H9 (cell line): Measurements from ENCODE around the gene CHST8. TPM values are rescaled to one million over a fixed set of nuclear protein-coding genes. Genes with fewer than 3 reads are reported as not detected.

Source experiments
- DNase-seq: peaks from one replicate; pipeline ENCODE4 v3.0.0-alpha.2; 2017
- H2AFZ ChIP-seq: one replicate; pipeline ENCODE4 v1.6.1; 2013; ENCODE audit warnings: mild to moderate bottlenecking, low read length, control low read depth, moderate library complexity
- H2AK5ac ChIP-seq: 2 replicates; pipeline ENCODE4 v1.6.1; 2013; ENCODE audit warnings: low read length, control low read depth, mixed read lengths; ENCODE audit not compliant: insufficient read length
- H2BK120ac ChIP-seq: one replicate; pipeline ENCODE4 v1.6.1; 2013; ENCODE audit warnings: low read depth, mild to moderate bottlenecking, low read length, control low read depth, inconsistent platforms; ENCODE audit not compliant: poor library complexity, severe bottlenecking
- H2BK12ac ChIP-seq: 2 replicates; pipeline ENCODE4 v1.6.1; 2013; ENCODE audit warnings: low read length, control low read depth, mixed read lengths, low read depth; ENCODE audit not compliant: insufficient read length
- H2BK15ac ChIP-seq: 2 replicates; pipeline ENCODE4 v1.6.1; 2013; ENCODE audit warnings: low read depth, low read length, control low read depth
- H2BK20ac ChIP-seq: one replicate; pipeline ENCODE4 v1.6.1; 2013; ENCODE audit warnings: low read depth, mild to moderate bottlenecking, low read length, control low read depth, inconsistent platforms; ENCODE audit not compliant: poor library complexity, severe bottlenecking
- H2BK5ac ChIP-seq: 2 replicates; pipeline ENCODE4 v1.6.1; 2013; ENCODE audit warnings: low read length, control low read depth, mixed read lengths; ENCODE audit not compliant: insufficient read length
- H3K14ac ChIP-seq: 2 replicates; pipeline ENCODE4 v1.6.1; 2013; ENCODE audit warnings: low read length, control low read depth; ENCODE audit not compliant: insufficient read depth
- H3K18ac ChIP-seq: 2 replicates; pipeline ENCODE4 v1.6.1; 2013; ENCODE audit warnings: low read depth, mild to moderate bottlenecking, mixed read lengths, low read length, control low read depth; ENCODE audit not compliant: insufficient read length
- H3K23ac ChIP-seq: 2 replicates; pipeline ENCODE4 v1.6.1; 2013; ENCODE audit warnings: low read length, control low read depth, mixed read lengths, low read depth; ENCODE audit not compliant: insufficient read length
- H3K23me2 ChIP-seq: 2 replicates; pipeline ENCODE4 v1.6.1; 2013; ENCODE audit warnings: low read depth, mild to moderate bottlenecking, mixed read lengths, low read length, control low read depth; ENCODE audit not compliant: insufficient read length, poor library complexity, severe bottlenecking
- H3K27ac ChIP-seq: 2 replicates; pipeline ENCODE4 v1.5.1; 2013; ENCODE audit warnings: low read length, control low read depth, mixed read lengths, low read depth; ENCODE audit not compliant: insufficient read length
- H3K27me3 ChIP-seq: 2 replicates; pipeline ENCODE4 v1.6.1; 2013; ENCODE audit warnings: low read length, control low read depth, inconsistent platforms; ENCODE audit not compliant: insufficient read depth
- H3K4ac ChIP-seq: 2 replicates; pipeline ENCODE4 v1.6.1; 2013; ENCODE audit warnings: low read depth, mild to moderate bottlenecking, control low read depth, inconsistent platforms, low read length, moderate library complexity
- H3K4me1 ChIP-seq: 2 replicates; pipeline ENCODE4 v1.6.1; 2013; ENCODE audit warnings: low read length, control low read depth, inconsistent platforms; ENCODE audit not compliant: insufficient read depth
- H3K4me2 ChIP-seq: 2 replicates; pipeline ENCODE4 v1.6.1; 2013; ENCODE audit warnings: low read length, control low read depth, mixed read lengths; ENCODE audit not compliant: insufficient read length, insufficient read depth
- H3K56ac ChIP-seq: 2 replicates; pipeline ENCODE4 v1.6.1; 2013; ENCODE audit warnings: low read depth, mild to moderate bottlenecking, mixed read lengths, low read length, control low read depth; ENCODE audit not compliant: insufficient read length
- H3K79me1 ChIP-seq: 2 replicates; pipeline ENCODE4 v1.6.1; 2013; ENCODE audit warnings: low read depth, mild to moderate bottlenecking, moderate library complexity, low read length, control low read depth, inconsistent platforms; ENCODE audit not compliant: insufficient read depth, poor library complexity, severe bottlenecking
- H3K79me2 ChIP-seq: 2 replicates; pipeline ENCODE4 v1.6.1; 2013; ENCODE audit warnings: low read length, control low read depth, inconsistent platforms; ENCODE audit not compliant: insufficient read depth
- H3K9ac ChIP-seq: 2 replicates; pipeline ENCODE4 v1.6.1; 2013; ENCODE audit warnings: low read length, control low read depth, mixed read lengths; ENCODE audit not compliant: insufficient read length; ENCODE audit errors: extremely low read depth
- H3K9me3 ChIP-seq: one replicate; pipeline ENCODE4 v1.6.1; 2013; ENCODE audit warnings: low read depth, low read length, inconsistent platforms; ENCODE audit not compliant: control insufficient read depth
- H3T11ph ChIP-seq: one replicate; pipeline ENCODE4 v1.6.1; 2013; ENCODE audit warnings: mild to moderate bottlenecking, low read length, control low read depth, inconsistent platforms
- H4K20me1 ChIP-seq: one replicate; pipeline ENCODE4 v1.6.1; 2013; ENCODE audit not compliant: control insufficient read depth, insufficient read length, insufficient read depth
- H4K5ac ChIP-seq: 2 replicates; pipeline ENCODE4 v1.6.1; 2013; ENCODE audit warnings: low read depth, mild to moderate bottlenecking, mixed read lengths, low read length, control low read depth; ENCODE audit not compliant: insufficient read length
- H4K8ac ChIP-seq: replicated peaks from 2 replicates; pipeline ENCODE4 v1.6.1; 2013; ENCODE audit warnings: low read length, control low read depth, mixed read lengths, low read depth; ENCODE audit not compliant: insufficient read length
- H4K91ac ChIP-seq: 2 replicates; pipeline ENCODE4 v1.6.1; 2013; ENCODE audit warnings: low read depth, mild to moderate bottlenecking, moderate library complexity, mixed read lengths, low read length, control low read depth; ENCODE audit not compliant: insufficient read length
- H3K27ac Mint-ChIP-seq, 3 experiments: 2 replicates in 2 of 3; 3 replicates in 1 of 3; pipeline ENCODE4 v1.8.0; 2020 to 2021; ENCODE audit warnings: mixed read lengths in 3 of 3, mild to moderate bottlenecking in 1 of 3, moderate library complexity in 1 of 3
- H3K27me3 Mint-ChIP-seq: 2 replicates; pipeline ENCODE4 v1.8.0; 2021; ENCODE audit warnings: low read depth, mild to moderate bottlenecking, moderate library complexity, mixed read lengths
- H3K36me3 Mint-ChIP-seq, 3 experiments: 2 replicates in 2 of 3; 3 replicates in 1 of 3; pipeline ENCODE4 v1.8.0; 2020 to 2021; ENCODE audit warnings: low read depth in 3 of 3, mixed read lengths in 3 of 3; ENCODE audit not compliant: insufficient read depth in 1 of 3
- H3K4me1 Mint-ChIP-seq, 2 experiments: 2 replicates each; pipeline ENCODE4 v1.8.0; 2020; ENCODE audit warnings: mixed read lengths in 2 of 2
- H3K4me3 Mint-ChIP-seq, 2 experiments: 2 replicates in 1 of 2; 3 replicates in 1 of 2; pipeline ENCODE4 v1.8.0; 2020 to 2021; ENCODE audit warnings: mild to moderate bottlenecking in 2 of 2, mixed read lengths in 2 of 2, moderate library complexity in 1 of 2
- H3K9me3 Mint-ChIP-seq, 2 experiments: 2 replicates in 1 of 2; 3 replicates in 1 of 2; pipeline ENCODE4 v1.8.0; 2020; ENCODE audit warnings: mild to moderate bottlenecking in 2 of 2, mixed read lengths in 2 of 2, moderate library complexity in 1 of 2
- CTCF ChIP-seq: fragments of 200-600 bp; sonication (generic); conservative IDR thresholded peaks from 3 replicates; pipeline ENCODE4 v1.8.0; 2021; ENCODE audit warnings: antibody characterized with exemption, mild to moderate bottlenecking
- WGBS: extraction: QIAGEN DNeasy Blood & Tissue Kit; methylation state at CpG from one replicate; pipeline ENCODE4 v1.1.7; 2013; ENCODE audit warnings: missing lambda C conversion rate, low lambda C conversion rate, mixed read lengths; ENCODE audit not compliant: insufficient read length; ENCODE audit errors: extremely low coverage; 5-methylcytosine and 5-hydroxymethylcytosine counted together
- total RNA-seq: library from RNA; stranded (reverse); gene quantifications from 2 replicates; pipeline ENCODE4 v1.2.1, GENCODE V29; 2021

Gene CHST8
- total RNA-seq, 1 experiment from 2014 or later: 5.1 TPM

DNA sequence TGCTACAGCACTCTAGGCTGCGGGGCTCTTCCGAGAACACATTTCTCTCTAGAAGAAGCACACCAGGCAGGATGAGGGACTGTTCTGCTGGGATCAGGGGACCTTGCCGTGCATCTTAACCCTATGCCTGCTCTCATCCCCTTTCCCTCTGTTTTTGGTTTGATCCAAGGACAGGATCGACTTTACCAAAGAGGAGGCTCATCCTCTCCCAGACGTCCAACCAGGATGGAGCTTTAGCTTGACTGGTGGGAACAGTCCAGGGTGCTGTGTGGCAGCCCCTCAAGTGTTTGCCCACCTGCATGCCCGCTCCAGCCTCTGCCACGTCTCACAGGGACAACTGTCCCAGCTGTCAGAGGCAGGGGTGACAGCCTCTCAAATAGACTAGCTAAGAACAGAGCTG is 132.6 kb downstream of the CHST8 start:
- H4K5ac ChIP-seq: no peak overlapping the region
- H3K9ac ChIP-seq: no peak overlapping the region
- no CpG with 5 or more reads among the region's 7 CpGs for WGBS
- Mint-ChIP-seq H3K27me3 (0 out of 2 replicates have a peak, but pooled peaks cover 2% of the 10 kb centered on the region), H3K9me3 (no peaks in the 10 kb centered on the region), H3K4me3 (no peak overlapping the region), H3K36me3 (no peaks in the 10 kb centered on the region; a peak in 1 of 7 replicates), H3K4me1 (peaks cover 0 to 3% of the 10 kb centered on the region in 2 experiments; a peak in 1 of 4 replicates), H3K27ac (peak overlapping the region in 1 of 3 experiments; percentile 67; a peak in 1 of 7 replicates)
- H3K23ac ChIP-seq: no peak overlapping the region
- no peak overlapping the region for H3K4ac ChIP-seq
- no peak for TF ChIP-seq CTCF
- H3K4me2 ChIP-seq: no peak overlapping the region
- no peak overlapping the region for H2BK15ac ChIP-seq
- no peak overlapping the region for H2BK120ac ChIP-seq
- H3K9me3 ChIP-seq: no peaks in the 10 kb centered on the region
- H3T11ph ChIP-seq: no peak overlapping the region
- no peak overlapping the region for H2BK5ac ChIP-seq
- H3K18ac ChIP-seq: no peak overlapping the region
- H3K14ac ChIP-seq: no peak overlapping the region
- H3K23me2 ChIP-seq: no peaks in the 10 kb centered on the region
- no peak overlapping the region for H2BK12ac ChIP-seq
- no peak overlapping the region for H4K8ac ChIP-seq
- H2AFZ ChIP-seq: no peak overlapping the region
- H3K27me3 ChIP-seq: no peaks in the 10 kb centered on the region
- no peaks in the 10 kb centered on the region for H3K4me1 ChIP-seq
- DNase-seq: no peak
- no peaks in the 10 kb centered on the region for H4K20me1 ChIP-seq
- H2AK5ac ChIP-seq: no peak overlapping the region
- no peaks in the 10 kb centered on the region for H3K79me2 ChIP-seq
- H3K27ac ChIP-seq: no peak overlapping the region
- H3K56ac ChIP-seq: no peak overlapping the region
- no peak overlapping the region for H2BK20ac ChIP-seq
- H3K79me1 ChIP-seq: no peaks in the 10 kb centered on the region
- H4K91ac ChIP-seq: no peak overlapping the region
